A673 (cell line): ENCODE results near the gene DEGS1. TPM values are rescaled to one million over a fixed set of nuclear protein-coding genes. Genes with fewer than 3 reads are reported as not detected.

Source experiments
- BruUV-seq: library from RNA; stranded (reverse); fragments of 400-500 nt; replicated peaks from 2 replicates; lab custom pipeline; 2021; lab: Mats Ljungman, UMichigan
- CTCF ChIA-PET: fragments of 300-600 bp; sonication (Branson Sonifier 250); formaldehyde crosslinking; loops from one replicate; lab custom pipeline; 2022; ENCODE audit warnings: antibody characterized with exemption; lab: Charles Lee
- POLR2A ChIA-PET: fragments of 300-600 bp; sonication (Branson Sonifier 250); formaldehyde crosslinking; loops from one replicate; lab custom pipeline; 2022; ENCODE audit warnings: antibody characterized with exemption; ENCODE audit not compliant: low non-redundant PET; lab: Charles Lee
- DNase-seq: peaks from one replicate; pipeline ENCODE4 v3.0.0-alpha.2; 2015; ENCODE audit warnings: low spot score
- H3K27ac ChIP-seq: fragments of 200-600 bp; sonication (generic); 2 replicates; pipeline ENCODE4 v1.5.1; 2016; ENCODE audit warnings: mixed run types, low read depth, mild to moderate bottlenecking, mixed read lengths, antibody characterized with exemption, low read length; ENCODE audit not compliant: poor library complexity, severe bottlenecking
- H3K27me3 ChIP-seq: fragments of 200-600 bp; sonication (generic); replicated peaks from 2 replicates; pipeline ENCODE4 v1.6.1; 2017; ENCODE audit warnings: mixed run types, low read depth, mild to moderate bottlenecking, mixed read lengths, antibody characterized with exemption, low read length; ENCODE audit not compliant: insufficient read depth, poor library complexity
- H3K36me3 ChIP-seq: fragments of 200-600 bp; sonication (generic); 2 replicates; pipeline ENCODE4 v1.6.1; 2016; ENCODE audit warnings: mixed run types, mild to moderate bottlenecking, mixed read lengths, antibody characterized with exemption, low read length; ENCODE audit not compliant: insufficient read depth, poor library complexity, severe bottlenecking
- H3K4me1 ChIP-seq: fragments of 200-600 bp; sonication (generic); 2 replicates; pipeline ENCODE4 v1.6.1; 2017; ENCODE audit warnings: mixed run types, mild to moderate bottlenecking, mixed read lengths, antibody characterized with exemption, low read length; ENCODE audit not compliant: insufficient read depth, poor library complexity, severe bottlenecking
- H3K4me3 ChIP-seq: fragments of 200-600 bp; sonication (generic); 2 replicates; pipeline ENCODE4 v1.5.1; 2016; ENCODE audit warnings: low read depth, mixed run types, mild to moderate bottlenecking, mixed read lengths, low read length; ENCODE audit not compliant: poor library complexity, severe bottlenecking
- H3K9me3 ChIP-seq: fragments of 200-600 bp; sonication (generic); 2 replicates; pipeline ENCODE4 v1.6.1; 2016; ENCODE audit warnings: mixed run types, low read depth, mild to moderate bottlenecking, mixed read lengths, antibody characterized with exemption, low read length; ENCODE audit not compliant: poor library complexity, severe bottlenecking
- CTCF ChIP-seq: fragments of 300-800, 200-600 bp; sonication (generic); conservative IDR thresholded peaks from 2 replicates; pipeline ENCODE4 v1.5.1; 2017; ENCODE audit warnings: low read depth, mild to moderate bottlenecking, antibody characterized with exemption, low read length, moderate library complexity, mixed read lengths
- EZH2 ChIP-seq: fragments of 200-600 bp; sonication (generic); IDR thresholded peaks from 2 replicates; pipeline ENCODE4 v1.6.1; 2017; ENCODE audit warnings: borderline replicate concordance, low read depth, mild to moderate bottlenecking, mixed read lengths, antibody characterized with exemption, low read length; ENCODE audit not compliant: poor library complexity, severe bottlenecking
- intact Hi-C: fragments of 100-400 bp; cut with micrococcal nuclease; formaldehyde crosslinking; loops from one replicate; pipeline ENCODE4 v1.10.0; 2022; ENCODE audit not compliant: unreplicated experiment
- total RNA-seq: library from RNA; stranded (reverse); gene quantifications from 2 replicates; pipeline ENCODE4 v1.2.3, GENCODE V29; 2021

Gene DEGS1
- total RNA-seq, 1 experiment from 2014 or later = 70.0 TPM

GRCh38 chr1:224160171-224160682, 22.8 kb upstream of the DEGS1 start:
- TF ChIP-seq CTCF (no peak), EZH2 (no peak)
- DNase-seq = no peak
- H3K36me3 ChIP-seq = peaks cover 24% of the 10 kb centered on the region
- no peaks in the 10 kb centered on the region for H3K4me1 ChIP-seq
- H3K4me3 ChIP-seq = no peak overlapping the region
- ChIA-PET CTCF (no interaction called here), POLR2A (no interaction called here)
- intact Hi-C loops = no loop called here
- BruUV-seq = no TSS peak
- no peaks in the 10 kb centered on the region for H3K9me3 ChIP-seq
- H3K27me3 ChIP-seq = no peaks in the 10 kb centered on the region
- no peak overlapping the region for H3K27ac ChIP-seq

- TF ChIP-seq EZH2 (no peak), CTCF (no peak)
- Histone ChIP-seq H3K27ac (no peak overlapping the region), H3K27me3 (no peaks in the 10 kb centered on the region), H3K9me3 (no peaks in the 10 kb centered on the region), H3K4me3 (no peak overlapping the region), H3K4me1 (no peaks in the 10 kb centered on the region), H3K36me3 (peaks cover 14% of the 10 kb centered on the region)
- no peak for DNase-seq
- intact Hi-C loops = no loop called here
- BruUV-seq = no TSS peak
- CTCF ChIA-PET = no interaction called here
- POLR2A ChIA-PET = no interaction called here
Measured at GRCh38 chr1:224162768-224163167, 20.3 kb upstream of the DEGS1 start.

- no peak overlapping the region for H3K4me3 ChIP-seq
- ChIA-PET CTCF (no interaction called here), POLR2A (no interaction called here)
- H3K27me3 ChIP-seq = no peaks in the 10 kb centered on the region
- BruUV-seq = no TSS peak
- no peaks in the 10 kb centered on the region for H3K9me3 ChIP-seq
- DNase-seq = no peak
- intact Hi-C loops = no loop called here
- no peaks in the 10 kb centered on the region for H3K4me1 ChIP-seq
- TF ChIP-seq CTCF = no peak
- TF ChIP-seq EZH2 = no peak
- no peak overlapping the region for H3K27ac ChIP-seq
- H3K36me3 ChIP-seq = peaks cover 11% of the 10 kb centered on the region
Measured at GRCh38 chr1:224163311-224163710, 19.7 kb upstream of the DEGS1 start.
